ENCODE measurements around the gene SCFD2. TPM values are rescaled to one million over a fixed set of nuclear protein-coding genes. Genes with fewer than 3 reads are reported as not detected.

SCFD2 gene
- total RNA-seq, 1 experiment from 2014 or later, result 8.1 TPM

DNA sequence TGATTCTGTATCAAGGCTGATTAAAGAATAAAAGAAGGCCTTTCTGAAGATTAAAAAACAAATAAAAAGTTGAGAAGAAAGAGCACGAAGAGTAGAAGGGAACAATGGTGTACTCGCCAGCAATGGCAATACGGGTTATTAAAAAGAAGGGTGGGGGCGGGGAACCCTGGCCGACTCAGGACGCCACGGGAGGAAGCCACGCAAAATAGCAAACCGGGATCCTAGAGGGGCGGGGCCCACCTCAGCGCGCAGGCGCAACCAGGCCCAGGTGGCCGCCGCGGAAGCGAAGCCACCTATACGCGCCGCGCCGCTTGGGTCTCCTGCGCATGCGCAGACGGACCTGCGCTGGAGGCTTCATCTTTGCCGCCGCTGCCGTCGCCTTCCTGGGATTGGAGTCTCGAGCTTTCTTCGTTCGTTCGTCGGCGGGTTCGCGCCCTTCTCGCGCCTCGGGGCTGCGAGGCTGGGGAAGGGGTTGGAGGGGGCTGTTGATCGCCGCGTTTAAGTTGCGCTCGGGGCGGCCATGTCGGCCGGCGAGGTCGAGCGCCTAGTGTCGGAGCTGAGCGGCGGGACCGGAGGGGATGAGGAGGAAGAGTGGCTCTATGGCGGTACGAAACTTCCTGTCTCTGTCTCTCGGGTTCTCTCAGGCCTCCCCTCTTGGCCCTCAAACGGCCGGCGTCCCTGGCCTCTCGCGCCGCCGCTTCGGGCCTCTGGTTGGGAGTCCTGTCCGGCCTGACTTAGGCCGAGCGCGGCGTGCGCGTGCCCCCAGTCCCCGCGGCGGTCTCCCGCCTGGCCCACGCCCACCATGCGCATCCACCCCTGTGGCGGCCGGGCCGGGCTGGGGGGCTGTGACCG, 11.7 kb upstream of the SCFD2 start, which contains the start of gene FIP1L1:
FIP1L1 (plus strand) TSS at position 323 of the 852 bp plus-strand sequence; CDS start at position 521, 198 bp downstream.
- H3K9me2 ChIP-seq (ENCODE audit: insufficient read depth), result no peaks in the 10 kb centered on the region
- ChIA-PET POLR2A (ENCODE audit: unreplicated experiment) (interaction anchor here (0.7 to 1.2 kb wide), 2 partner anchors 11 to 214 kb away, joined by 3 read pairs; partner anchors contain the start of gene LNX1), CTCF (no interaction called here)
- H3K79me2 ChIP-seq (ENCODE audit: low read depth), result peaks cover 49% of the 10 kb centered on the region
- no peaks in the 10 kb centered on the region for H3K27me3 ChIP-seq (ENCODE audit: insufficient read depth, low read depth)
- TF ChIP-seq EZH2 (IDR thresholded peaks at IDR 0.05; ENCODE audit: low read depth), result no peak
- TF ChIP-seq, protein P1, sequence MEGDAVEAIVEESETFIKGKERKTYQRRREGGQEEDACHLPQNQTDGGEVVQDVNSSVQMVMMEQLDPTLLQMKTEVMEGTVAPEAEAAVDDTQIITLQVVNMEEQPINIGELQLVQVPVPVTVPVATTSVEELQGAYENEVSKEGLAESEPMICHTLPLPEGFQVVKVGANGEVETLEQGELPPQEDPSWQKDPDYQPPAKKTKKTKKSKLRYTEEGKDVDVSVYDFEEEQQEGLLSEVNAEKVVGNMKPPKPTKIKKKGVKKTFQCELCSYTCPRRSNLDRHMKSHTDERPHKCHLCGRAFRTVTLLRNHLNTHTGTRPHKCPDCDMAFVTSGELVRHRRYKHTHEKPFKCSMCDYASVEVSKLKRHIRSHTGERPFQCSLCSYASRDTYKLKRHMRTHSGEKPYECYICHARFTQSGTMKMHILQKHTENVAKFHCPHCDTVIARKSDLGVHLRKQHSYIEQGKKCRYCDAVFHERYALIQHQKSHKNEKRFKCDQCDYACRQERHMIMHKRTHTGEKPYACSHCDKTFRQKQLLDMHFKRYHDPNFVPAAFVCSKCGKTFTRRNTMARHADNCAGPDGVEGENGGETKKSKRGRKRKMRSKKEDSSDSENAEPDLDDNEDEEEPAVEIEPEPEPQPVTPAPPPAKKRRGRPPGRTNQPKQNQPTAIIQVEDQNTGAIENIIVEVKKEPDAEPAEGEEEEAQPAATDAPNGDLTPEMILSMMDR (conservative IDR thresholded peaks at IDR 0.05), result no peak
- peak within 1 kb of the TSS; percentile 96 for H2AFZ ChIP-seq
- peaks cover 14% of the 10 kb centered on the region for H3K4me1 ChIP-seq (replicated peaks; ENCODE audit: insufficient read depth)
- peak; percentile 71 to 94 for DNase-seq
- peak within 1 kb of the TSS; percentile 82 for H3K4me3 ChIP-seq
- BruUV-seq (replicated peaks), result TSS peak; percentile 80
- peak within 1 kb of the TSS; percentile 85 for H3K4me2 ChIP-seq
- peaks cover 23% of the 10 kb centered on the region for H4K20me1 ChIP-seq (ENCODE audit: insufficient read depth)
- 0 out of 2 replicates have a peak, but pooled peaks cover 8% of the 10 kb centered on the region for H3K36me3 ChIP-seq (ENCODE audit: low read depth)
- no peaks in the 10 kb centered on the region; the same call in 1 of the 2 replicates for H3F3A ChIP-seq (ENCODE audit: insufficient read depth, low read depth)
- intact Hi-C loops (cut with micrococcal nuclease; ENCODE audit: unreplicated experiment), result loop anchor here (1.0 kb wide), 1 partner anchor 11 kb away; the partner anchor contains the start of gene SCFD2
- peak within 1 kb of the TSS; percentile 42; the same call in 1 of the 2 replicates for H3K27ac ChIP-seq
- no peaks in the 10 kb centered on the region for H3K9me3 ChIP-seq (ENCODE audit: insufficient read depth, low read depth)

DNA sequence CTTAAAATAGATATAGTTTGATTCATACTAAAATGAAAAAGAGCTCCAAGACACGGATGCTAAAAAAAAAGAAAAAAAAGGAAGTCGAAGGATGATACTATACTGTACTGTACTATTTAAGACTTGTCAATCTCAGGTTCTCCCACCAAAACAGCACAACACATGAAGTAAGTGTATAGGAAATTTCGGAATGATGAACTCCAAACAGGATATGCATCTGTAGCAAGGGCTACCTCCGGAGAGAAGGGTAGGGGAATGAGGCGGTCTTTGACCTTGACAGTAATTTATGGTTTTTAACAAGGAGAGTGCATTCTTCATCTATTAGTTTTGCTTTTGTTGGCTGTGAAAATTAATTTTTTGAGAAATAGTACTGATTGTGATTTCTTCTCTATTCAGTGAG, 11.0 kb upstream of the SCFD2 start:
- DNase-seq, result no peak
- TF ChIP-seq, protein P1 (conservative IDR thresholded peaks at IDR 0.05), result no peak
- no peak for TF ChIP-seq EZH2 (IDR thresholded peaks at IDR 0.05; ENCODE audit: low read depth)
- Histone ChIP-seq H3K4me3 (peak overlapping the region; percentile 82; the same call in 1 of the 2 replicates), H3K27ac (no peak overlapping the region), H3K4me1 (replicated peaks; ENCODE audit: insufficient read depth) (peaks cover 14% of the 10 kb centered on the region), H3K4me2 (peak overlapping the region; percentile 85), H4K20me1 (ENCODE audit: insufficient read depth) (peaks cover 23% of the 10 kb centered on the region), H3K9me3 (ENCODE audit: insufficient read depth, low read depth) (no peaks in the 10 kb centered on the region), H3K79me2 (ENCODE audit: low read depth) (peaks cover 44% of the 10 kb centered on the region), H2AFZ (peak overlapping the region; percentile 96), H3K9me2 (ENCODE audit: insufficient read depth) (no peaks in the 10 kb centered on the region), H3K36me3 (ENCODE audit: low read depth) (0 out of 2 replicates have a peak, but pooled peaks cover 8% of the 10 kb centered on the region), H3F3A (ENCODE audit: insufficient read depth, low read depth) (no peaks in the 10 kb centered on the region; the same call in 1 of the 2 replicates), H3K27me3 (ENCODE audit: insufficient read depth, low read depth) (no peaks in the 10 kb centered on the region)
- POLR2A ChIA-PET (ENCODE audit: unreplicated experiment), result no interaction called here
- CTCF ChIA-PET, result no interaction called here
- intact Hi-C loops (cut with micrococcal nuclease; ENCODE audit: unreplicated experiment), result loop anchor here (1.0 kb wide), 1 partner anchor 11 kb away; the partner anchor contains the start of gene SCFD2
- BruUV-seq (replicated peaks), result no TSS peak

DNA sequence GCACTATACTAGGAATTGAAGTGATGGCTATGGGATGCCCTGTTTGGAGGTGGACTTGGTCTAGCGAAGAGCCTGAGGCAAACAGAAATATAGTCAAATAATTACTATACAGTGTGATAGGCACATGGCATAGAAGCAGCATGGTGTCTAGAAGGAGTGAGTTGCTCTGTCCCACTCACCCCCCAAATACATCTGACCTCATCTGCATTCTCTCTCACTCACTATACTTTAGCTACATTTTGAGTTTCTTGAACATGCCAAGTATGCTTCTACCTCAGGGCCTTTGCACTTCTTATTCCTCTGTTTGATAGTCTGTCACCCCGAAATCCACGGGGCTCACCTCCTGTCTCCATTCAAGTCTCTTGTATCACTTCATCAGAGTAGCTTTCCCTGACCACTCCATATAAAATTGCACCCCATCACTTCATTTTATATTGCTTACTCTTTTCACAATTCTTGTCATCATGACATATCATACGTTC, 9.0 kb upstream of the SCFD2 start:
- ChIA-PET CTCF (interaction anchor here (0.6 kb wide), 1 partner anchor 829 kb away, joined by 3 read pairs; no protein-coding TSS in a partner anchor), POLR2A (ENCODE audit: unreplicated experiment) (interaction anchor here (0.6 kb wide), 1 partner anchor 9 kb away, joined by 6 read pairs; the partner anchor contains the start of gene SCFD2)
- Histone ChIP-seq H3K9me3 (ENCODE audit: insufficient read depth, low read depth) (no peaks in the 10 kb centered on the region), H3K4me1 (replicated peaks; ENCODE audit: insufficient read depth) (peaks cover 14% of the 10 kb centered on the region), H3K36me3 (ENCODE audit: low read depth) (0 out of 2 replicates have a peak, but pooled peaks cover 6% of the 10 kb centered on the region), H3K79me2 (ENCODE audit: low read depth) (peaks cover 24% of the 10 kb centered on the region), H3K9me2 (ENCODE audit: insufficient read depth) (no peaks in the 10 kb centered on the region; the same call in 1 of the 2 replicates), H3F3A (ENCODE audit: insufficient read depth, low read depth) (no peaks in the 10 kb centered on the region; the same call in 1 of the 2 replicates), H3K27me3 (ENCODE audit: insufficient read depth, low read depth) (no peaks in the 10 kb centered on the region), H2AFZ (no peak overlapping the region), H3K27ac (no peak overlapping the region), H3K4me3 (no peak overlapping the region), H3K4me2 (no peak overlapping the region), H4K20me1 (ENCODE audit: insufficient read depth) (peaks cover 17% of the 10 kb centered on the region)
- DNase-seq, result no peak
- intact Hi-C loops (cut with micrococcal nuclease; ENCODE audit: unreplicated experiment), result no loop called here
- no TSS peak for BruUV-seq (replicated peaks)
- TF ChIP-seq, protein P1 (conservative IDR thresholded peaks at IDR 0.05), result no peak
- TF ChIP-seq EZH2 (IDR thresholded peaks at IDR 0.05; ENCODE audit: low read depth), result no peak

Data from PC-9 (cell line).